ENCODE data around the gene GPR156.
"Not testable (repeated sequence)": the region's sequence is repeated elsewhere in the genome, so short reads cannot be mapped to it uniquely, and the experiment has no call there.

The GPR156 gene

DNA sequence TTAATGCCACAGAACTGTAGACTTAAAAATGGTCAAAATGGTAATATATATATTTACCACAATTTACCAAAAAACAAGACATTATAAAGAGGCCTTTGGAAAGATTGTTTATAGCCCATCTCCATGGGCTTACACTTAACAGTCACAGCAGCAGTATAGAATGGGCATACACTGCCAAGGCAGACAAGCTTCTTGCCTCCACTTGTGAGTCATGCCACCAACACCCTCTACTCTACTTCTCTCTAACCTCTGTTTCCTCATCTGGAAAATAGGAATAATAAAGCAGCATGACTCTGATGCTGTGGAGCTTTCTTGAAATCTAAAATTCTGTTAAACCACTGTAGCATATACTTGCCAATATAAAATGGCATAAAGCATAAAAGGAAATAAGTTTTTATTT, 14.4 kb upstream of the GPR156 start:
- H3K36me3 ChIP-seq (ENCODE audit: insufficient read depth, low read length) = no peaks in the 10 kb centered on the region
- H3K4me3 ChIP-seq (ENCODE audit: low read length) = no peak overlapping the region
- no peak overlapping the region for H3K4me2 ChIP-seq (ENCODE audit: low read length)
- no peaks in the 10 kb centered on the region for H3K27me3 ChIP-seq (ENCODE audit: control insufficient read depth, insufficient read depth, low read length)
- no peak overlapping the region for H3K9ac ChIP-seq (ENCODE audit: low read depth, low read length)
- no peaks in the 10 kb centered on the region for H3K4me1 ChIP-seq (ENCODE audit: control insufficient read depth, insufficient read depth, low read length)
- no peaks in the 10 kb centered on the region for H3K9me3 ChIP-seq (replicated peaks; ENCODE audit: low read length)

DNA sequence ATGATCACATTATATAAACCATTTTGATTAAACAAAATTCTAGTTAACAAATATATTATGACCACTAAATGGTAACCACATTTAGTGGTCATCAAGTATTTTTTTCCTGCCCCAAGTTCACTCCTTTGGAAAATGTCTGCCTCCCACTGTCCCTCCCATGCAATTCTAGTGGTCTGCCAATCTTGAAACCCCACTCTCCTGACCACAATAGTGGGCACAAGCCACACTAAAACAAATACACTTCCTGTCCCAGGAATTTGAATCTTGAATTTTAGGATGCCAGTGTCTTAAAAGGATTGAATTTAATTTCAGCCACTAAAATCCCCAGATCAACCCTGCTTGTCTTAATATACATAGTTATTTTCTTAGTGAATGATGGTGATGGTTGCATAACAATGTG, 14.0 kb upstream of the GPR156 start:
- Histone ChIP-seq H3K9ac (ENCODE audit: low read depth, low read length) (no peak overlapping the region), H3K27me3 (ENCODE audit: control insufficient read depth, insufficient read depth, low read length) (no peaks in the 10 kb centered on the region), H3K4me3 (ENCODE audit: low read length) (no peak overlapping the region), H3K36me3 (ENCODE audit: insufficient read depth, low read length) (no peaks in the 10 kb centered on the region), H3K4me1 (ENCODE audit: control insufficient read depth, insufficient read depth, low read length) (no peaks in the 10 kb centered on the region), H3K9me3 (replicated peaks; ENCODE audit: low read length) (no peaks in the 10 kb centered on the region), H3K4me2 (ENCODE audit: low read length) (no peak overlapping the region)

DNA sequence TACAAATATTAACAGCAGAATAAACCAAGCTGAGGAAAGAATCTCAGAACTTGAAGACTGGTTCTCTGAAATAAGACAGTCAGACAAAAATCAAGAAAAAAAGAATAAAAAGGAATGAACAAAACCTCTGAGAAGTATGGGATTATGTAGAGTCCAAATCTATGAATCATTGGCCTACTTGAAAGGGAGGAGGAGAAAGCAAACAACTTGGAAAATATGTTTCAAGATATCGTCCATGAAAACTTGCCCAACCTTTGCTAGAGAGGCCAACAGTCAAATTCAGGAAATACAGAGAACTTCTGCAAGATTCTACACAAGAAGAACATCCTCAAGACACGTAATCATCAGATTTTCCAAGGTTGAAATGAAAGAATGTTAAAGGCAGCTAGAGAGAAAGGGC, 6.5 kb upstream of the GPR156 start:
- not testable (repeated sequence) for H3K36me3 ChIP-seq (ENCODE audit: insufficient read depth, low read length); H3K4me2 ChIP-seq (ENCODE audit: low read length); H3K9ac ChIP-seq (ENCODE audit: low read depth, low read length); H3K9me3 ChIP-seq (replicated peaks; ENCODE audit: low read length); H3K27me3 ChIP-seq (ENCODE audit: control insufficient read depth, insufficient read depth, low read length); H3K4me1 ChIP-seq (ENCODE audit: control insufficient read depth, insufficient read depth, low read length); H3K4me3 ChIP-seq (ENCODE audit: low read length)

DNA sequence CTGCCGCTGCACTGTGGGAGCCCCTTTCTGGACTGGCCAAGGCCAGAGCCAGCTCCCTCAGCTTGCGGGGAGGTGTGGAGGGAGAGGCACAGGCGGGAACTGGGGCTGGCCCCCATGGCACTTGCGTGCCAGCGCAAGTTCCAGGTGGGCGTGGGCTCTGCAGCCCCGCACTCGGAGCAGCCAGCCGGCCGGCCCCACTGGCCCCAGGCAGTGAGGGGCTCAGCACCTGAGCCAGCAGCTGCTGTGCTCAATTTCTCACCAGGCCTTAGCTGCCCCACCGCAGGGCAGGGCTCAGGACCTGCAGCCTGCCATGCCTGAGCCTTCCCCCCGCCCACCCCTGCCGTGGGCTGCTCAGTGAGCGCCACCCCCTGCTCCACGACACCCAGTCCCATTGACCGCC, 4.6 kb upstream of the GPR156 start:
- Histone ChIP-seq H3K9ac (ENCODE audit: low read depth, low read length) (no peak overlapping the region), H3K27me3 (ENCODE audit: control insufficient read depth, insufficient read depth, low read length) (peaks cover 16% of the 10 kb centered on the region), H3K4me3 (ENCODE audit: low read length) (no peak overlapping the region), H3K9me3 (replicated peaks; ENCODE audit: low read length) (peaks cover 4% of the 10 kb centered on the region), H3K4me2 (ENCODE audit: low read length) (no peak overlapping the region), H3K36me3 (ENCODE audit: insufficient read depth, low read length) (no peaks in the 10 kb centered on the region), H3K4me1 (ENCODE audit: control insufficient read depth, insufficient read depth, low read length) (peaks cover 4% of the 10 kb centered on the region)

DNA sequence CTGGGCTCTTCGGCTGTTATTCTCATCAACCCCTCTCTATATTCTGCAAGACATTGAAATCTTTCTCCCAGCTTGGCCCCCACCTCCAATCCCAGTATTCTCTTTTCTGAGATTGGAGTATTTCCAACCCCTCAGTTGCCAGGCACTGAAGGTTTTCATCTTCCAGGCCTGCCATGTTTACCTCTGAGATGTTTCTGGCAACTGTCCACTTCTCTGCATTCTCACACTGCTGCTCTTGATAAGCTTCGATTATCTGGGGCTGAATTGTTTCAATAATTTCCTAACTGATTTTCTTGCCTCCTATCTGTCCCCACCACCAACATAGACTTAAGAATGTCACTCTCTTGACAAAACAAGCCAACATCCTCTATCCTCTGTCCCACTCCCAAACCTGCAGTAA, 1.4 kb upstream of the GPR156 start:
- Histone ChIP-seq H3K9ac (ENCODE audit: low read depth, low read length) (no peak overlapping the region), H3K9me3 (replicated peaks; ENCODE audit: low read length) (no peaks in the 10 kb centered on the region), H3K36me3 (ENCODE audit: insufficient read depth, low read length) (no peaks in the 10 kb centered on the region), H3K4me3 (ENCODE audit: low read length) (no peak overlapping the region), H3K4me2 (ENCODE audit: low read length) (no peak overlapping the region), H3K27me3 (ENCODE audit: control insufficient read depth, insufficient read depth, low read length) (peaks cover 34% of the 10 kb centered on the region), H3K4me1 (ENCODE audit: control insufficient read depth, insufficient read depth, low read length) (peaks cover 4% of the 10 kb centered on the region)

DNA sequence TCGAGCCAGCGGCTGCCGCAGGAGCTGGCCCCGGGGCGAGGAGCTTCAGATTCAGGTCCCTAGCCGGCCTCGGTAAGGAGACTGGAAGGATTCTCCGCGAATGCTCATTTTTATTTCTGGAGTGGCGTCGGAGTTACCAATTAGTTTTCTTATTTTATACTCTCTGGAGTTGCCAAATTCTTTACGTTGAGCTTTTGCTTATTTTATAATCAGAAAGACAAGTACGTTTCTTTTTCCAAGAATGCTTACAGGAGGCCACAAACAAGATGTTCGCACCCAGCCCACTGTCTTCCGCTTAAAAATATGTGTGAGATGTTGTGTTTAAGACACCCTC, 453 bp upstream of the GPR156 start:
- no peaks in the 10 kb centered on the region for H3K9me3 ChIP-seq (replicated peaks; ENCODE audit: low read length)
- H3K36me3 ChIP-seq (ENCODE audit: insufficient read depth, low read length) = no peaks in the 10 kb centered on the region
- peaks cover 4% of the 10 kb centered on the region for H3K4me1 ChIP-seq (ENCODE audit: control insufficient read depth, insufficient read depth, low read length)
- peaks cover 36% of the 10 kb centered on the region for H3K27me3 ChIP-seq (ENCODE audit: control insufficient read depth, insufficient read depth, low read length)
- peak overlapping the region; percentile 46 for H3K9ac ChIP-seq (ENCODE audit: low read depth, low read length)
- peak overlapping the region; percentile 71 for H3K4me3 ChIP-seq (ENCODE audit: low read length)
- H3K4me2 ChIP-seq (ENCODE audit: low read length) = peak overlapping the region; percentile 76

DNA sequence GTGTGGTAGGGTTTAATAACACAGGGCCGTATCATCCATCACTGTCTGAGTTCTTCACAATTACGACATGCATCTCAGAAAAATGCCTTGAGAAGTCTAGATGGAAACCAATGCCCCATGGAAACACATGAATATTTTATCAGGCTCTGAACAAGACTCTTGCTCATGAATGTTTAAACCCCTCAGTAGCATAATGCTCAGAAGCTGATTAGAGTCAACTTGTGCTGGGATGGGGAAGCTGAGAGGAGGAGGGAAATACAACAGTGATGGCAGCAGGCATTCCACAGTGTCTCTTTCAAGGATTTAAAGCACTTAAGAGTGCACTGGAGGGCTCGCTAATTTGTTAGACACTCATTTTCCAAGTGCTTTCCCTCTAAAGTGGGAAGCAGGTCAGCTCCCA, 3.8 kb downstream of the GPR156 start:
- H3K9me3 ChIP-seq (replicated peaks; ENCODE audit: low read length) = no peaks in the 10 kb centered on the region
- H3K27me3 ChIP-seq (ENCODE audit: control insufficient read depth, insufficient read depth, low read length) = peaks cover 28% of the 10 kb centered on the region
- H3K4me1 ChIP-seq (ENCODE audit: control insufficient read depth, insufficient read depth, low read length) = peaks cover 4% of the 10 kb centered on the region
- no peak overlapping the region for H3K4me3 ChIP-seq (ENCODE audit: low read length)
- H3K36me3 ChIP-seq (ENCODE audit: insufficient read depth, low read length) = no peaks in the 10 kb centered on the region
- no peak overlapping the region for H3K4me2 ChIP-seq (ENCODE audit: low read length)
- H3K9ac ChIP-seq (ENCODE audit: low read depth, low read length) = no peak overlapping the region

DNA sequence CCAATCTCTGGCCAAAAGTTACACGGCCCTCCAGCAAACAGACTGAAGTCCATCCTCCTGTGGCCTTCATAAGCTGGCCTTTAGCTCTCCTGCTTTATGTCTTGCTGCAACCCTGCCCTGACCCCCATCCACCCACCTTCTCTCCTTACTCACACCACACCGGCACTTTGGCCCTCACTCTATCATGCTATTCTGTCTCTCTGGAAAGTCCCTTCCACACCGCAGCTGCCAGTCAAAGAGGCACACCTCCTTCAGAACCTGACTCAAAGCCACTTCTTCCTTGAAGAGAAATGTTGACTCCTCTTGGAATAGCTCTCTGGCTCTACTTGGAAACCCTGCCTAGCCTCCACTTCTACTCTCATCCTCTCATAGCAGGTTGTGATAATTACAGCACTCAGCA, 4.5 kb downstream of the GPR156 start:
- Histone ChIP-seq H3K36me3 (ENCODE audit: insufficient read depth, low read length) (no peaks in the 10 kb centered on the region), H3K9me3 (replicated peaks; ENCODE audit: low read length) (no peaks in the 10 kb centered on the region), H3K4me3 (ENCODE audit: low read length) (no peak overlapping the region), H3K27me3 (ENCODE audit: control insufficient read depth, insufficient read depth, low read length) (peaks cover 22% of the 10 kb centered on the region), H3K4me2 (ENCODE audit: low read length) (no peak overlapping the region), H3K9ac (ENCODE audit: low read depth, low read length) (no peak overlapping the region), H3K4me1 (ENCODE audit: control insufficient read depth, insufficient read depth, low read length) (peaks cover 4% of the 10 kb centered on the region)

DNA sequence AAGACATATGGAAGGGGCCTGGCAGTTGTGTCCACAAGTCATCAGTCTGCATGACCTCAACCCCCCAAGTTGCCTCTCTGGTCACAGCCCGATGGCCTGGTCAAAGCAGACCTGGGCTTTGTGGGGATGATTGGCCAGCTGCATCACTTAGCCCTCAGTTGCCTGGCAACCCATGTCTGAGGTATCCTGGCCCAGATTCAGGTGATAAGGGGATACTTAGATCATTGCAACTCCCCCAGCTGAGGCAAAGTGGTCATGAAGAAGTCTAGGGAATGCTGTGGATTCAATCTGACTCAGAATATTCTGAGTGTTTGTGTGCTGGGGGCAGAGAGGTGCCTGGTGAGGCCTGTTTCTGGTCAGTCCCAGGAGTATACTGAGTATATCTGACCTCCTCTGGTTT, 5.0 kb downstream of the GPR156 start:
- Histone ChIP-seq H3K9me3 (replicated peaks; ENCODE audit: low read length) (no peaks in the 10 kb centered on the region), H3K36me3 (ENCODE audit: insufficient read depth, low read length) (no peaks in the 10 kb centered on the region), H3K4me3 (ENCODE audit: low read length) (no peak overlapping the region), H3K4me2 (ENCODE audit: low read length) (no peak overlapping the region), H3K9ac (ENCODE audit: low read depth, low read length) (no peak overlapping the region), H3K27me3 (ENCODE audit: control insufficient read depth, insufficient read depth, low read length) (peaks cover 21% of the 10 kb centered on the region), H3K4me1 (ENCODE audit: control insufficient read depth, insufficient read depth, low read length) (no peaks in the 10 kb centered on the region)

DNA sequence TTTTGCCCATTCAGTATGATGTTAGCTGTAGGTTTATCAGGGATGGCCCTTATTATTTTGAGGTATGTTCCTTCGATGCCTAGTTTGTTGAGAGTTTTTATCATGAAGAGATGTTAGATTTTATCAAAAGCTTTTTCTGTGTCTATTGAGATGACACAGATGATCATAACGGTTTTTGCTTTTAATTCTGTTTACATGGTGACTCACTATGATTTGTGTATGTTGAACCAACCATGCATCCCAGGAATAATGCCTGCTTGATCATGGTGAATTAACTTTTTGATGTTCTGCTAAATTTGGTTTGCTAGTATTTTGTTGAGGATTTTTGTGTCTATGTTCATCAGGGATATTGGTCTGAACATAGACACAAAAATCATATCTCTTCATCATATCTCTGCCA, 8.3 kb downstream of the GPR156 start:
- no peaks in the 10 kb centered on the region for H3K9me3 ChIP-seq (replicated peaks; ENCODE audit: low read length)
- no peaks in the 10 kb centered on the region for H3K36me3 ChIP-seq (ENCODE audit: insufficient read depth, low read length)
- no peak overlapping the region for H3K4me2 ChIP-seq (ENCODE audit: low read length)
- H3K9ac ChIP-seq (ENCODE audit: low read depth, low read length) = no peak overlapping the region
- peaks cover 3% of the 10 kb centered on the region for H3K27me3 ChIP-seq (ENCODE audit: control insufficient read depth, insufficient read depth, low read length)
- H3K4me1 ChIP-seq (ENCODE audit: control insufficient read depth, insufficient read depth, low read length) = no peaks in the 10 kb centered on the region
- no peak overlapping the region for H3K4me3 ChIP-seq (ENCODE audit: low read length)

DNA sequence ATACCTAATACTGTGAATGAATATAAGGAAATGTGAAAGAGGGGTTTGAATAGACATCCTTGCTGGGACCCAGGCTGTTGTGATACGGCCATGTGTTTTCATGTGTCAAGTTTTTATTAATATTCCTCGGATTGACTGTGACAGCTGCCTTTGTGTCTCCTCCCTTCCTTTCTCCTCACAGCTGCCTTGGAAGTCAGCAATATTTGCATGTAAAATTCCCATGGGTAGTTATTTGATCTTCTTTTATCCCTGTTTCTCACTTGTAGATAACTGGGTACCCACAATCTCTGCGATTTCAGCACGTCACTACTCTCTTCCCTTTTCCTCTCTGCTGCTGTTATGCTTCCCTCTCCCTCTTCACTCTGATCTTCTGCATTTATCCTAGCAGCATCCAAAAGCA, 9.4 kb downstream of the GPR156 start:
- no peak overlapping the region for H3K9ac ChIP-seq (ENCODE audit: low read depth, low read length)
- no peaks in the 10 kb centered on the region for H3K4me1 ChIP-seq (ENCODE audit: control insufficient read depth, insufficient read depth, low read length)
- no peaks in the 10 kb centered on the region for H3K9me3 ChIP-seq (replicated peaks; ENCODE audit: low read length)
- H3K4me2 ChIP-seq (ENCODE audit: low read length) = peak overlapping the region; percentile 28
- H3K27me3 ChIP-seq (ENCODE audit: control insufficient read depth, insufficient read depth, low read length) = no peaks in the 10 kb centered on the region
- no peaks in the 10 kb centered on the region for H3K36me3 ChIP-seq (ENCODE audit: insufficient read depth, low read length)
- H3K4me3 ChIP-seq (ENCODE audit: low read length) = peak overlapping the region; percentile 34

DNA sequence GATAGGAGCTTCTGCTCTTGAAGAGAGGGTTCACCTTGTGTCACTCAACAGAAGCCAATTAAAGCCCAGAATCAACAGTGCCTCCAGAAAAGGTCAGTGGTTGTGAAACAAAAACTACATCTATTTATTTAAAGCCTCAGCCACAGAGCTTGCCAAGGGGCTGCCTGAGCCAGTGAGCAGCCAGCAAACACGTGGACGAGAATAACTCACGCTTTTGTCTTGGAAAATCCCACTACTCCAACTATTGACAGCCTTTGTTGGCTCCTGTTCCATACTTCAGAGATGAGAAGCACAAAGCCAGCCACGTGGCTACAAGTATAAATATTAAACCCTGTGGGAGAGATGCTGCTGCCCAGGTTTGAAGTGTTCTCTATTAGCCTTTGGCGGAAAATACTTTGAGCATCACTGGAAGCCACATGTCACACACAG, 10.3 kb downstream of the GPR156 start:
- no peak overlapping the region for H3K9ac ChIP-seq (ENCODE audit: low read depth, low read length)

DNA sequence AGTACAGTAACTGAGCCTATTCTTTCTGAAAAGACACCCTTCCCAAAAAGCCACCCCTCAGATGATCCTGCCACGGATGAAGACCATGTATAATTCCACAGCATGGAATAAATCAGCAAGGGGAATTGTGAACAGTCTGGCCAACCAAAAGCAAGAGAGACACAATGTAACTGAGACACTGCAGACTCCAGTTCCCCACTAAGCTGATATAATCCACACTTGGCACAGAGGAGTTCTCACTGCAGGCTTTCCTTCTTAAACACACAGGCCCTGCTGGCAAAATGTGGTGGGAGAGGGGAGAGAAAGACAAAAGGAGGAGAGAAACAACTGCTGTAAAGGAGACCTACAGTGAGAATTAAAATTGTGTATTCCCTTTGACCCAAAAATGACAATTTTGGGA, 12.7 kb downstream of the GPR156 start:
- Histone ChIP-seq H3K9ac (ENCODE audit: low read depth, low read length) (no peak overlapping the region), H3K4me1 (ENCODE audit: control insufficient read depth, insufficient read depth, low read length) (no peaks in the 10 kb centered on the region), H3K4me3 (ENCODE audit: low read length) (no peak overlapping the region), H3K9me3 (replicated peaks; ENCODE audit: low read length) (no peaks in the 10 kb centered on the region), H3K4me2 (ENCODE audit: low read length) (no peak overlapping the region), H3K27me3 (ENCODE audit: control insufficient read depth, insufficient read depth, low read length) (no peaks in the 10 kb centered on the region), H3K36me3 (ENCODE audit: insufficient read depth, low read length) (no peaks in the 10 kb centered on the region)

More for the DNA sequence above, 10.3 kb downstream of the GPR156 start:
- no peaks in the 10 kb centered on the region for H3K27me3 ChIP-seq (ENCODE audit: control insufficient read depth, insufficient read depth, low read length)
- no peak overlapping the region for H3K4me2 ChIP-seq (ENCODE audit: low read length)
- no peaks in the 10 kb centered on the region for H3K4me1 ChIP-seq (ENCODE audit: control insufficient read depth, insufficient read depth, low read length)
- no peaks in the 10 kb centered on the region for H3K9me3 ChIP-seq (replicated peaks; ENCODE audit: low read length)
- H3K36me3 ChIP-seq (ENCODE audit: insufficient read depth, low read length) = no peaks in the 10 kb centered on the region
- no peak overlapping the region for H3K4me3 ChIP-seq (ENCODE audit: low read length)

Measured in skeletal muscle satellite cell (primary cell).